SH-SY5Y (cell line): Measurements from ENCODE around the gene HSBP1L1.

Experiments used
- GATA2 ChIP-seq: IDR thresholded peaks from 2 replicates; pipeline ENCODE4 v1.6.1; 2011; ENCODE audit warnings: mild to moderate bottlenecking, low read depth, low read length
- GATA3 ChIP-seq: IDR thresholded peaks from 2 replicates; pipeline ENCODE4 v1.6.1; 2011; ENCODE audit warnings: low read depth, mild to moderate bottlenecking, low read length, moderate library complexity

DNA sequence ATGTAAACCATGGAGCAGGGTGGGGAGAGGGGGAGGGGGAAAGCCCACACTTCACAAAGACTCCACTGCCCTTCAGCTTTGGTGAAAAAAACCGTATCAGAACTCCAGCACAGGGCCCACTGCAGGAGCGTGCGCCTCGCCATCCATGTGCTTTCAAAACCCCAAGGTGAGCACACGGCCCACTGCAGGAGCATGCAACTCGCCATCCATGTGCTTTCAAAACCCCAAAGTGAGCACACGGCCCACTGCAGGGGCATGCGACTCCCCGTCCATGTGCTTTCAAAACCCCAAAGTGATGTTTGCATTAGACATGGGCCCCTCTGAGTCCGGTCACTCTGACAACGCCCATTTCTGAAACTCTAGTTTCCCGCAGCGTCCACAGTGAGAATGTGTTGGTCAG is 16.1 kb downstream of the HSBP1L1 start:
- TF ChIP-seq GATA3: no peak
- TF ChIP-seq GATA2: no peak
